Gastroesophageal sphincter (tissue), 4 donors: ENCODE results near the gene SERPINB6. TPM values are rescaled to one million over a fixed set of nuclear protein-coding genes. Genes with fewer than 3 reads are reported as not detected.
A peak's percentile ranks its signal among the peaks of the same experiment; 100 is the strongest.

Experiments
- ATAC-seq: fragments of 150-250 bp; one replicate; pipeline ENCODE4 v1.9.1; 2016; ENCODE audit warnings: mild to moderate bottlenecking, moderate library complexity
- H3K27ac ChIP-seq, 4 donors: fragments of 200-600 bp; sonication (generic) in 3 of 4; 1 replicate in 3 of 4; 2 replicates in 1 of 4; pipeline ENCODE4 v1.5.1; 2016 to 2019
- H3K27me3 ChIP-seq: fragments of 200-600 bp; sonication (generic); one replicate; pipeline ENCODE4 v1.5.1; 2019
- H3K36me3 ChIP-seq, 2 donors: fragments of 200-600 bp; sonication (generic); one replicate each; pipeline ENCODE4 v1.5.1; 2019; ENCODE audit warnings: control low read depth in 1 of 2
- H3K4me1 ChIP-seq, 3 donors: fragments of 200-600 bp; sonication (generic); 1 replicate in 2 of 3; 2 replicates in 1 of 3; pipeline ENCODE4 v1.5.1; 2016 to 2019; ENCODE audit warnings: control low read depth in 2 of 3
- H3K4me3 ChIP-seq, 2 donors: fragments of 200-600 bp; sonication (generic); one replicate each; pipeline ENCODE4 v1.5.1; 2019; ENCODE audit warnings: mild to moderate bottlenecking in 1 of 2, moderate library complexity in 1 of 2
- H3K9me3 ChIP-seq, 3 donors: fragments of 200-600 bp; sonication (generic); one replicate each; pipeline ENCODE4 v1.5.1; 2017 to 2019; ENCODE audit warnings: control low read depth in 2 of 3
- CTCF ChIP-seq, 4 experiments: fragments of 200-600 bp in 2 of 4; fragments of 450-650 bp in 2 of 4; sonication (generic) in 1 of 4; IDR thresholded peaks; one replicate each; pipeline ENCODE4 v1.5.1; 2017 to 2019; ENCODE audit warnings: antibody characterized with exemption in 4 of 4, mild to moderate bottlenecking in 2 of 4, moderate library complexity in 2 of 4
- EP300 ChIP-seq: sonication (generic); formaldehyde crosslinking; IDR thresholded peaks from one replicate; pipeline ENCODE4 v1.6.1; 2017; ENCODE audit warnings: antibody characterized with exemption, mild to moderate bottlenecking
- POLR2A ChIP-seq, 2 donors: fragments of 450-650 bp; IDR thresholded peaks; one replicate each; pipeline ENCODE4 v1.6.1; 2017; ENCODE audit warnings: antibody characterized with exemption in 2 of 2, mild to moderate bottlenecking in 2 of 2, moderate library complexity in 1 of 2
- POLR2AphosphoS5 ChIP-seq: sonication (generic); formaldehyde crosslinking; IDR thresholded peaks from one replicate; pipeline ENCODE4 v1.6.1; 2017; ENCODE audit warnings: antibody characterized with exemption
- WGBS, 2 donors: methylation state at CpG; one replicate each; pipeline ENCODE4 v1.1.5; 2018; ENCODE audit warnings: low coverage in 1 of 2; 5-methylcytosine and 5-hydroxymethylcytosine counted together
- total RNA-seq, 4 donors: library from RNA; depleted of rRNA; stranded (reverse); fragments of >200 nt; gene quantifications; one replicate each; pipeline ENCODE4 v1.1.0, GENCODE V29; 2016

SERPINB6 gene
- total RNA-seq, 4 donors from 2014 or later: 130 to 154 (median 143) TPM

- no peak for ATAC-seq
- Histone ChIP-seq H3K36me3 (no peaks in the 10 kb centered on the region), H3K9me3 (no peaks in the 10 kb centered on the region), H3K27ac (peak overlapping the region; percentile 90 to 98 (median 95)), H3K4me3 (peak overlapping the region; percentile 87 to 91), H3K4me1 (peaks cover 0 to 36% (median 23%) of the 10 kb centered on the region in 3 donors), H3K27me3 (no peaks in the 10 kb centered on the region)
- no peak for TF ChIP-seq CTCF (IDR thresholded peaks at IDR 0.05)
- no peak for TF ChIP-seq POLR2A (IDR thresholded peaks at IDR 0.05)
- TF ChIP-seq POLR2AphosphoS5: no peak
- TF ChIP-seq EP300: no peak
- 7 to 13% methylated on average over 16 to 19 of the region's 19 CpGs for WGBS, 2 donors
Measured at GRCh38 chr6:2990248-2990931, 19.0 kb upstream of the SERPINB6 start.

DNA sequence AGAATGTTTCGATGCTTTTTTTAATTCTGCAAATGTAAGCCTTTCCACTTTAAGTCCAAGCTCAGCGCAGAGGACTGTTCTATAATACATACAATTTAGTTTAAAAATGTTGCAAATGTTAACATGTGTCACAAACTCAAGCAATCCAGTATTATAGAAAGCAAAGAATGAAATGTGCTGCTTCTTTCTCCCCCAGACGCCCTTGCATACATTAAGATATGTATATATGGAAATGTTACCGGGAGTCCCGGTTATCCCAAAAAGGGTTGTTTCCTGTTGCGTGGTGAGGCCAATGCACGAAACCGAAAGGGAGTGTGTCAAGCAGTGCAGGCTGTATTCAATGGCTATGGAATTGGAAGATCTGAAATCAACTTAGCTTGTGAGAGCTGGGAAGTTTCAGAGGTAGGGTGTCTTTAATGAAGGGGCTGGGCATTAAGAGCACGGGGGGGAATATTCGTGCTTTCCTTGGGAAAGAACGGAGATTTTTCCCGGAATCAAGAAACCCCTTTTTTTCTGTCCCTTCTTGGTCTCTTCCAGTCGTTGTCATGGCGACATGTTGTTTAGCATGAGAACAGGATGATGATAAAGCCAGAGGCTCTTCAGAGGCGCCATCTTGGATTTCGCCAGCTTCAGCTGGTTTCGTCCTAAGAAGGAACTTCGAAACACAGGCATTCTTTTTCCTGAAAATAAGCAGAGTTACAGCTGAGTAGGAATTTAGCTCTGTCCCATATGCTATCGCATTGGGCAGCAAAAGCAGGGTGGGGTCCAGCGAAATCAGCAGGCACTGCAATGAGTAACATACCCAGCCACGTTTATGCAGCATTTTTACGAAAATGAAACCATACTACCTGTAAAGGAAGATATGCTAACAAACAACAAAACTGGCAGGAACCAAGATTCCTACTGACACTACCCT, 18.2 kb upstream of the SERPINB6 start:
- Histone ChIP-seq H3K27ac (peak overlapping the region; percentile 90 to 98 (median 95)), H3K9me3 (no peaks in the 10 kb centered on the region), H3K4me1 (peaks cover 0 to 36% (median 23%) of the 10 kb centered on the region in 3 donors), H3K36me3 (no peaks in the 10 kb centered on the region), H3K4me3 (peak overlapping the region; percentile 87 to 91), H3K27me3 (no peaks in the 10 kb centered on the region)
- TF ChIP-seq POLR2AphosphoS5 (peak; percentile 71), CTCF (IDR thresholded peaks at IDR 0.05) (peak in 1 of 4 experiments; percentile 2), EP300 (no peak), POLR2A (IDR thresholded peaks at IDR 0.05) (peak in 1 of 2 donors; percentile 54)
- ATAC-seq: peak; percentile 84
- WGBS, 2 donors: 0% methylated on average over 21 of the region's 22 CpGs

DNA sequence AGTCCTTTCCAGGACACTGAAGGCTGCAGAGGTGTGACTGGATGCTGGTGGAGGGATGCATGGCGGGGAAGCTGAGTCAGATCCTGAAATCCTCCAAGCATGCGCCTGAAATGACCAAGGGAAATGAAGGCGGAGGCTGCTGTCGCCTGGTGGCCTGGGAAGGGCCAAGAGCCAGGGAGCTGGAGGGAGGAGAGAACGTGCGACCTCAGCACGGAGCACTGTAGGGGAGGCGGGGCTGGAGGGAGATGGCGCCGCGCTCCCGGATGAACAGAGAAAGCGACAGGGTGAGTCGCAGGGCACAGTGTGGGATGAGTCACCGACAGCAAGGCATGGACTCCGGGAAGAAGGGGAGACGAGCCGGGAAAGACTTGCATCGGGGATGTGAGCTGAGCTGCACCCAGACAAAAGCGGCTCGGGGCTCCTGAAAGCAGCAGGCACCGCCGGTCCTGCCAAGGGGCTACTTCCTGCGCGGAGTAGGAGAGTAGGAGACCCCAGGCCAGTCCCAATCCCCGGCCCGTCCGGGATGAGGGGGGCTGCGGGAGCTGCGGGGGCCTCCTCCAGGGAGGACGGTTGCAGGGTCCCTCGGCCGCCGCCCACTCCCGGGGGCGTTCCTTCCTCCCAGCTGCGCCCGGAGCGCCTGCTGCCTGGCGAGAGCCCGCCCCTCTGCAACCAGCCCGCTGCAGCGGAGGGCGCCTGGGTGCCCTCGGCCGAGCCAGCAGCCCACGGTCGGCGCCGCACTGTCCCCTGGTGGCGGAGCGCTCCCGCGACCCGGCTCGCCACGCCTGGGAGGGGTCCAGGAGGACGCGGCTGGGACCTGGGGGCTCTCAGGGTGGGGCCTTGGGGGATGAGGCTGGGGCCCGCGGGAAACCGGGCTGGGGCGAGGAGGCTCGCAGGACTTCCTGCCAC, 17.3 kb upstream of the SERPINB6 start:
- Histone ChIP-seq H3K4me1 (peaks cover 0 to 36% (median 23%) of the 10 kb centered on the region in 3 donors), H3K36me3 (no peaks in the 10 kb centered on the region), H3K4me3 (peak overlapping the region; percentile 87 to 91), H3K27me3 (no peaks in the 10 kb centered on the region), H3K9me3 (no peaks in the 10 kb centered on the region), H3K27ac (peak overlapping the region; percentile 90 to 98 (median 95))
- TF ChIP-seq POLR2A (IDR thresholded peaks at IDR 0.05) (peak; percentile 39 to 53), EP300 (no peak), POLR2AphosphoS5 (peak; percentile 65), CTCF (IDR thresholded peaks at IDR 0.05) (peak; percentile 92 to 97 (median 96))
- WGBS, 2 donors: 0% methylated on average over 11 to 19 of the region's 64 CpGs
- peak; percentile 82 for ATAC-seq

GRCh38 chr6:2988094-2988425, 16.7 kb upstream of the SERPINB6 start:
- WGBS, 2 donors: 0 to 5% methylated on average over 1 to 2 of the region's 2 CpGs
- H3K4me1 ChIP-seq: peaks cover 0 to 39% (median 23%) of the 10 kb centered on the region in 3 donors
- TF ChIP-seq CTCF (IDR thresholded peaks at IDR 0.05) (no peak), EP300 (no peak)
- H3K4me3 ChIP-seq: peak overlapping the region; percentile 87 to 91
- H3K9me3 ChIP-seq: no peaks in the 10 kb centered on the region
- no peaks in the 10 kb centered on the region for H3K36me3 ChIP-seq
- no peaks in the 10 kb centered on the region for H3K27me3 ChIP-seq
- peak overlapping the region; percentile 90 to 98 (median 95) for H3K27ac ChIP-seq
- no peak for ATAC-seq
